Neural cell (in vitro differentiated cells): ENCODE results near the gene HES4. TPM values are rescaled to one million over a fixed set of nuclear protein-coding genes. Genes with fewer than 3 reads are reported as not detected.

Source experiments
- H2AFZ ChIP-seq: fragments of 200-600, 300-800 bp; sonication (generic), shearing (Covaris generic); 2 replicates; pipeline ENCODE4 v1.6.0; 2014; ENCODE audit warnings: low read depth, mild to moderate bottlenecking, antibody characterized with exemption, low read length, moderate library complexity
- H3F3A ChIP-seq: fragments of 200-600 bp; shearing (Covaris generic); 2 replicates; pipeline ENCODE4 v1.6.1; 2016; ENCODE audit warnings: mild to moderate bottlenecking, moderate library complexity, mixed read lengths, antibody characterized with exemption, low read length; ENCODE audit not compliant: insufficient read depth, poor library complexity, severe bottlenecking
- H3K27ac ChIP-seq: fragments of 200-600, 300-800 bp; sonication (generic), shearing (Covaris generic); 2 replicates; pipeline ENCODE4 v1.5.1; 2014; ENCODE audit warnings: mild to moderate bottlenecking, low read length, moderate library complexity
- H3K27me3 ChIP-seq: fragments of 300-800, 200-600 bp; sonication (generic), shearing (Covaris generic); 2 replicates; pipeline ENCODE4 v1.6.0; 2014; ENCODE audit warnings: mild to moderate bottlenecking, low read depth, low read length, moderate library complexity; ENCODE audit not compliant: insufficient read depth
- H3K36me3 ChIP-seq: fragments of 300-800, 200-600 bp; sonication (generic), shearing (Covaris generic); 2 replicates; pipeline ENCODE4 v1.5.1; 2014; ENCODE audit warnings: mild to moderate bottlenecking, antibody characterized with exemption, low read length, moderate library complexity; ENCODE audit not compliant: insufficient read depth
- H3K4me2 ChIP-seq: fragments of 300-800, 200-600 bp; sonication (generic), shearing (Covaris generic); 2 replicates; pipeline ENCODE4 v1.6.0; 2014; ENCODE audit warnings: mild to moderate bottlenecking, low read length
- H3K4me3 ChIP-seq: fragments of 300-800, 200-600 bp; sonication (generic), shearing (Covaris generic); 2 replicates; pipeline ENCODE4 v1.5.1; 2014; ENCODE audit warnings: mild to moderate bottlenecking, low read length, moderate library complexity
- H3K79me2 ChIP-seq: fragments of 200-600 bp; shearing (Covaris generic); replicated peaks from 2 replicates; pipeline ENCODE4 v1.6.0; 2014; ENCODE audit warnings: mild to moderate bottlenecking, low read length, moderate library complexity; ENCODE audit not compliant: insufficient read depth
- H3K9ac ChIP-seq: fragments of 300-800, 200-600 bp; sonication (generic), shearing (Covaris generic); 2 replicates; pipeline ENCODE4 v1.6.1; 2016; ENCODE audit warnings: mild to moderate bottlenecking, low read length, mixed read lengths
- H3K9me2 ChIP-seq: fragments of 200-600 bp; shearing (Covaris generic); 2 replicates; pipeline ENCODE4 v1.6.1; 2016; ENCODE audit warnings: mild to moderate bottlenecking, low read length, mixed read lengths; ENCODE audit not compliant: insufficient read depth
- H3K9me3 ChIP-seq: fragments of 200-600, 300-800 bp; sonication (generic), shearing (Covaris generic); 2 replicates; pipeline ENCODE4 v1.6.1; 2016; ENCODE audit warnings: mild to moderate bottlenecking, mixed run types, low read length, moderate library complexity, mixed read lengths
- H4K20me1 ChIP-seq: fragments of 200-600 bp; shearing (Covaris generic); 2 replicates; pipeline ENCODE4 v1.6.1; 2016; ENCODE audit warnings: mild to moderate bottlenecking, mixed run types; ENCODE audit not compliant: insufficient read depth
- CTCF ChIP-seq: fragments of 450-650 bp; IDR thresholded peaks from 2 replicates; pipeline ENCODE4 v1.5.1; 2014; ENCODE audit warnings: antibody characterized with exemption, mild to moderate bottlenecking, moderate library complexity; ENCODE audit not compliant: poor library complexity, severe bottlenecking
- EP300 ChIP-seq: fragments of 450-650 bp; conservative IDR thresholded peaks from 2 replicates; pipeline ENCODE4 v1.6.1; 2014; ENCODE audit warnings: antibody characterized with exemption, mild to moderate bottlenecking, moderate library complexity; ENCODE audit not compliant: poor library complexity, severe bottlenecking
- EZH2 ChIP-seq: fragments of 200-600, 300-800 bp; shearing (Covaris generic), sonication (generic); IDR thresholded peaks from 2 replicates; pipeline ENCODE4 v1.6.1; 2014; ENCODE audit warnings: antibody characterized with exemption, low read length, borderline replicate concordance, mild to moderate bottlenecking; ENCODE audit not compliant: insufficient read depth, poor library complexity, severe bottlenecking
- MXI1 ChIP-seq: fragments of 450-650 bp; conservative IDR thresholded peaks from 2 replicates; pipeline ENCODE4 v1.6.1; 2014; ENCODE audit warnings: antibody characterized with exemption, mild to moderate bottlenecking; ENCODE audit not compliant: poor library complexity, severe bottlenecking
- POLR2AphosphoS5 ChIP-seq: IDR thresholded peaks from 2 replicates; pipeline ENCODE4 v1.6.1; 2012
- RAD21 ChIP-seq: fragments of 450-650 bp; conservative IDR thresholded peaks from 2 replicates; pipeline ENCODE4 v1.6.1; 2014; ENCODE audit warnings: antibody characterized with exemption, mild to moderate bottlenecking, moderate library complexity
- REST ChIP-seq: IDR thresholded peaks from 2 replicates; pipeline ENCODE4 v1.6.1; 2012; ENCODE audit warnings: borderline replicate concordance
- SMC3 ChIP-seq: fragments of 450-650 bp; conservative IDR thresholded peaks from 2 replicates; pipeline ENCODE4 v1.6.1; 2014; ENCODE audit warnings: antibody characterized with exemption, mild to moderate bottlenecking, moderate library complexity; ENCODE audit not compliant: poor library complexity
- TAF1 ChIP-seq: IDR thresholded peaks from 2 replicates; pipeline ENCODE4 v1.6.1; 2012; ENCODE audit warnings: low read depth
- polyA plus RNA-seq: library from polyadenylated mRNA; depleted of rRNA; stranded (reverse); fragments of >200 nt; gene quantifications from 2 replicates; pipeline ENCODE4 v1.2.3, GENCODE V29; 2014

HES4 gene
- polyA plus RNA-seq, 1 donor from 2014 or later: 196 TPM

DNA sequence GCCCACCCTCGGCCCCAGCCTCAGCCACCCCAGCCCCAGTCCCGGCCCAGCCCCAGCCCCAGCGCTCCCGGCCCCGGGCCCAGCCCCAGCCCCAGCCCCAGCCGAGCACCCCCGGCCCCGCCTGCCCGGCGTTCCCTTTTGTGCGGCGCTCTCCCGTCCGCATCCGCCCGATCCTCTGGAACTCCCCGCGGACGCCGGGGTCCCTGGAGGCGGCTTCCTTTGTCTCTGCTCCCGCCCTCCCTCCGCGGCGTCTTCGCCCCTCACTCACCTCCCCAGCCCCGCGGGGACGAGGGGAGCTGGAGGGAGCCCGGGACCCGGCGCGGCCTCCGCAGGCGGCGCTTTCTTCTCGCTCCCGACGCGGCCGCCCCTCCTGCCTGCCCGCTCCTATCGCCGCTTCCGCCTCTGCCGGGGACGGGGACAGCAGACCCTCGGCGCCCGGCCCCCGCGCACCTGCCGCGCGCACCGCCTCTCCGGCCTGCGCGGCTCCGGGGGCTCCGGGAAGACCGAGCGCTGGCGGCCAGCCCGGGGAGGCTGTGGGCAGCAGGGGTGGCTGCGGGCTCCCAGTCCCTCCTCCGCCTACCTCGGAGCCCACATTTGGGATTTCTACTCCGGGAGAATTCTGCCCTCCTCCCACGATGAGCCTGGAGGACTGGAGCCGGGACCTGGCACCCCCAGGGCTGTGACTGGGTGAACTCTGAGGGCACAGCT lies 34.0 kb upstream of the HES4 start:
- H3F3A ChIP-seq: no peaks in the 10 kb centered on the region
- no peak overlapping the region for H2AFZ ChIP-seq
- peak overlapping the region; percentile 48 for H3K4me2 ChIP-seq
- H3K9ac ChIP-seq: peak overlapping the region; percentile 85
- no peaks in the 10 kb centered on the region for H3K27me3 ChIP-seq
- no peaks in the 10 kb centered on the region for H3K9me3 ChIP-seq
- no peaks in the 10 kb centered on the region for H3K9me2 ChIP-seq
- peak overlapping the region; percentile 69 for H3K4me3 ChIP-seq
- H3K27ac ChIP-seq: peak overlapping the region; percentile 65
- H3K79me2 ChIP-seq: peaks cover 4% of the 10 kb centered on the region
- H3K36me3 ChIP-seq: no peaks in the 10 kb centered on the region
- TF ChIP-seq REST (peak; percentile 7), MXI1 (peak; percentile 23), EZH2 (no peak), TAF1 (no peak), EP300 (no peak)
- H4K20me1 ChIP-seq: no peaks in the 10 kb centered on the region

DNA sequence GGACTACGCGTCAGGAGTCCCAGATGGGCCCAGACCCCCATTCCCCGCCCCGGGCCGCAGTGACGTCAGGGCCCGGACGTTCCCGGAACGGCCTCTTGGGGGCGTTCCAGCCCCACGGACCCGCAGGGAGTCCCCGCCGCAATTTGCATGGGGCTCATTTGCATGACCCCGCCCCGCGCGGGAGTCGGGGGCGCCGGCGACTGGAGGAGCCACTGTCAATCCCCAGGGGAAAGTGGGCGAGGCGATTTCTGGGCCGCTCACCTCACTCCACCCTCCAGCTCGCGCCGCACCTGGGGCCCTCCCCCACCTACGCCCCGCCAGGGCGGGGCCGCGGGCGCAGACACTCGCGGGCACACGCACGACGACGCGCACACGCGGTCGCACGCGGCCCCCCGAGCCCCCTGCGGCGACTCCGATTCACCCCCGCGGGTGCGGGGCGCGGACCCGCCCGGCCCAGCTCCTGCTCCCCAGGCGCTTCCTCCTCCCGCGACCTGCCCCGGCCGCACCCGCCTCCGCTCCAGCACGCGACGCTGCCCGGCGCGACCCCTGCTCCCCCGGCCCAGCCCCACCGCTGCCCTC lies 33.2 kb upstream of the HES4 start:
- H3K27ac ChIP-seq: peak overlapping the region; percentile 65
- peak overlapping the region; percentile 85 for H3K9ac ChIP-seq
- H3K27me3 ChIP-seq: no peaks in the 10 kb centered on the region
- peaks cover 4% of the 10 kb centered on the region for H3K79me2 ChIP-seq
- H3K36me3 ChIP-seq: no peaks in the 10 kb centered on the region
- H3K9me2 ChIP-seq: no peaks in the 10 kb centered on the region
- H4K20me1 ChIP-seq: no peaks in the 10 kb centered on the region
- no peaks in the 10 kb centered on the region for H3K9me3 ChIP-seq
- no peaks in the 10 kb centered on the region for H3F3A ChIP-seq
- TF ChIP-seq MXI1: peak; percentile 59
- TF ChIP-seq EP300: peak; percentile 52
- TF ChIP-seq CTCF: peak; percentile 96
- peak; percentile 4 for TF ChIP-seq REST
- TF ChIP-seq RAD21: peak; percentile 92
- TF ChIP-seq TAF1: peak; percentile 43
- TF ChIP-seq SMC3: peak; percentile 75
- peak; percentile 67 for TF ChIP-seq POLR2AphosphoS5
- TF ChIP-seq EZH2: no peak
- H2AFZ ChIP-seq: no peak overlapping the region
- H3K4me3 ChIP-seq: peak overlapping the region; percentile 69
- H3K4me2 ChIP-seq: no peak overlapping the region
